ENCODE measurements around the gene DUSP8. TPM values are rescaled to one million over a fixed set of nuclear protein-coding genes. Genes with fewer than 3 reads are reported as not detected.

Gene DUSP8
- total RNA-seq, 1 experiment from 2014 or later: 10.2 TPM

DNA sequence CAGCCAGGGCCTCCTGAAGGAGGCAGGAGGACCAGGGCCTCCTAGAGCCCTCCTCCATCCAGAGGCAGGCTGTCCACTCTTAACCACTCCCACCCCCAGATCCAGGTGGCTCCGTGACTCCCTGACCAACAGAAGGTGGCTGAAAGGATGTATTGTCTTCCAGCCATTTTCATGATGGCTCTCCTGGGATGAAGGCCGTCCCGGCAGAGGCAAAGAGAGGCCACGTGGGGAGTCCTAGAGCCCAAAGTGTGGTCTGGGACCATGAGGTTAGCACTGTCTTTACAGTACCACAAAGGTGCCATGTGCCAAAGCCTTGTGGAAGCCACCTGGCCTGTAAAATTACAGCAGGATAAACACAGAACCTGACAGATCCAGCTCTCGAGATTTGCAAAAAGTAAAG is 42.3 kb downstream of the DUSP8 start:
- H3K79me2 ChIP-seq (ENCODE audit: insufficient read depth, low read length): peaks cover 47% of the 10 kb centered on the region
- BruUV-seq (replicated peaks): no TSS peak
- ATAC-seq: no peak

More for the DNA sequence above, 42.3 kb downstream of the DUSP8 start:
- H3K27ac ChIP-seq (ENCODE audit: low read depth, low read length): no peak overlapping the region
- peaks cover 4 to 9% of the 10 kb centered on the region in 2 experiments; a peak in 2 of 4 replicates for H3K4me1 ChIP-seq (ENCODE audit: control insufficient read depth in 1 of 2, insufficient read depth in 2 of 2, low read length in 2 of 2)
- no peak overlapping the region for H3K9ac ChIP-seq (ENCODE audit: low read length)
- H3K4me3 ChIP-seq (replicated peaks in 1 of 2; ENCODE audit: low read depth in 1 of 2, low read length in 2 of 2): no peak overlapping the region
- no peaks in the 10 kb centered on the region for H3K36me3 ChIP-seq (ENCODE audit: control insufficient read depth in 1 of 2, insufficient read depth in 2 of 2, low read length in 2 of 2)
- DNase-seq (ENCODE audit: low read depth, low spot score): no peak
- H3K9me3 ChIP-seq (ENCODE audit: control insufficient read depth in 1 of 2, insufficient read depth in 1 of 2, low read depth in 1 of 2, low read length in 2 of 2): no peaks in the 10 kb centered on the region
- H2AFZ ChIP-seq (ENCODE audit: low read depth, low read length, poor library complexity, severe bottlenecking): no peak overlapping the region
- TF ChIP-seq EZH2phosphoT487 (IDR thresholded peaks at IDR 0.05; ENCODE audit: borderline replicate concordance) (no peak), FOSL1 (IDR thresholded peaks at IDR 0.05; ENCODE audit: low read depth) (no peak), YY1 (IDR thresholded peaks at IDR 0.05; ENCODE audit: extremely low read depth, insufficient replicate concordance, low read depth, low read length) (no peak), ELF1 (IDR thresholded peaks at IDR 0.05; ENCODE audit: borderline replicate concordance, low read depth) (no peak), POLR2A (IDR thresholded peaks at IDR 0.05; ENCODE audit: borderline replicate concordance, extremely low read depth, insufficient read depth, insufficient read length) (no peak), TCF7L2 (IDR thresholded peaks at IDR 0.05; ENCODE audit: borderline replicate concordance, extremely low read depth, insufficient read depth, insufficient read length) (no peak), CBX3 (IDR thresholded peaks at IDR 0.05; ENCODE audit: low read depth) (no peak)
- TF ChIP-seq, protein P1, sequence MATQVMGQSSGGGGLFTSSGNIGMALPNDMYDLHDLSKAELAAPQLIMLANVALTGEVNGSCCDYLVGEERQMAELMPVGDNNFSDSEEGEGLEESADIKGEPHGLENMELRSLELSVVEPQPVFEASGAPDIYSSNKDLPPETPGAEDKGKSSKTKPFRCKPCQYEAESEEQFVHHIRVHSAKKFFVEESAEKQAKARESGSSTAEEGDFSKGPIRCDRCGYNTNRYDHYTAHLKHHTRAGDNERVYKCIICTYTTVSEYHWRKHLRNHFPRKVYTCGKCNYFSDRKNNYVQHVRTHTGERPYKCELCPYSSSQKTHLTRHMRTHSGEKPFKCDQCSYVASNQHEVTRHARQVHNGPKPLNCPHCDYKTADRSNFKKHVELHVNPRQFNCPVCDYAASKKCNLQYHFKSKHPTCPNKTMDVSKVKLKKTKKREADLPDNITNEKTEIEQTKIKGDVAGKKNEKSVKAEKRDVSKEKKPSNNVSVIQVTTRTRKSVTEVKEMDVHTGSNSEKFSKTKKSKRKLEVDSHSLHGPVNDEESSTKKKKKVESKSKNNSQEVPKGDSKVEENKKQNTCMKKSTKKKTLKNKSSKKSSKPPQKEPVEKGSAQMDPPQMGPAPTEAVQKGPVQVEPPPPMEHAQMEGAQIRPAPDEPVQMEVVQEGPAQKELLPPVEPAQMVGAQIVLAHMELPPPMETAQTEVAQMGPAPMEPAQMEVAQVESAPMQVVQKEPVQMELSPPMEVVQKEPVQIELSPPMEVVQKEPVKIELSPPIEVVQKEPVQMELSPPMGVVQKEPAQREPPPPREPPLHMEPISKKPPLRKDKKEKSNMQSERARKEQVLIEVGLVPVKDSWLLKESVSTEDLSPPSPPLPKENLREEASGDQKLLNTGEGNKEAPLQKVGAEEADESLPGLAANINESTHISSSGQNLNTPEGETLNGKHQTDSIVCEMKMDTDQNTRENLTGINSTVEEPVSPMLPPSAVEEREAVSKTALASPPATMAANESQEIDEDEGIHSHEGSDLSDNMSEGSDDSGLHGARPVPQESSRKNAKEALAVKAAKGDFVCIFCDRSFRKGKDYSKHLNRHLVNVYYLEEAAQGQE (IDR thresholded peaks at IDR 0.05; ENCODE audit: low read depth): no peak
- TF ChIP-seq, protein P2, sequence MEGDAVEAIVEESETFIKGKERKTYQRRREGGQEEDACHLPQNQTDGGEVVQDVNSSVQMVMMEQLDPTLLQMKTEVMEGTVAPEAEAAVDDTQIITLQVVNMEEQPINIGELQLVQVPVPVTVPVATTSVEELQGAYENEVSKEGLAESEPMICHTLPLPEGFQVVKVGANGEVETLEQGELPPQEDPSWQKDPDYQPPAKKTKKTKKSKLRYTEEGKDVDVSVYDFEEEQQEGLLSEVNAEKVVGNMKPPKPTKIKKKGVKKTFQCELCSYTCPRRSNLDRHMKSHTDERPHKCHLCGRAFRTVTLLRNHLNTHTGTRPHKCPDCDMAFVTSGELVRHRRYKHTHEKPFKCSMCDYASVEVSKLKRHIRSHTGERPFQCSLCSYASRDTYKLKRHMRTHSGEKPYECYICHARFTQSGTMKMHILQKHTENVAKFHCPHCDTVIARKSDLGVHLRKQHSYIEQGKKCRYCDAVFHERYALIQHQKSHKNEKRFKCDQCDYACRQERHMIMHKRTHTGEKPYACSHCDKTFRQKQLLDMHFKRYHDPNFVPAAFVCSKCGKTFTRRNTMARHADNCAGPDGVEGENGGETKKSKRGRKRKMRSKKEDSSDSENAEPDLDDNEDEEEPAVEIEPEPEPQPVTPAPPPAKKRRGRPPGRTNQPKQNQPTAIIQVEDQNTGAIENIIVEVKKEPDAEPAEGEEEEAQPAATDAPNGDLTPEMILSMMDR (IDR thresholded peaks at IDR 0.05 in 2 of 3, conservative IDR thresholded peaks at IDR 0.05 in 1 of 3; ENCODE audit: borderline replicate concordance in 1 of 3, insufficient read depth in 1 of 3, low read depth in 2 of 3, low read length in 2 of 3): no peak
- TF ChIP-seq, protein P3, sequence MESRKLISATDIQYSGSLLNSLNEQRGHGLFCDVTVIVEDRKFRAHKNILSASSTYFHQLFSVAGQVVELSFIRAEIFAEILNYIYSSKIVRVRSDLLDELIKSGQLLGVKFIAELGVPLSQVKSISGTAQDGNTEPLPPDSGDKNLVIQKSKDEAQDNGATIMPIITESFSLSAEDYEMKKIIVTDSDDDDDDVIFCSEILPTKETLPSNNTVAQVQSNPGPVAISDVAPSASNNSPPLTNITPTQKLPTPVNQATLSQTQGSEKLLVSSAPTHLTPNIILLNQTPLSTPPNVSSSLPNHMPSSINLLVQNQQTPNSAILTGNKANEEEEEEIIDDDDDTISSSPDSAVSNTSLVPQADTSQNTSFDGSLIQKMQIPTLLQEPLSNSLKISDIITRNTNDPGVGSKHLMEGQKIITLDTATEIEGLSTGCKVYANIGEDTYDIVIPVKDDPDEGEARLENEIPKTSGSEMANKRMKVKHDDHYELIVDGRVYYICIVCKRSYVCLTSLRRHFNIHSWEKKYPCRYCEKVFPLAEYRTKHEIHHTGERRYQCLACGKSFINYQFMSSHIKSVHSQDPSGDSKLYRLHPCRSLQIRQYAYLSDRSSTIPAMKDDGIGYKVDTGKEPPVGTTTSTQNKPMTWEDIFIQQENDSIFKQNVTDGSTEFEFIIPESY (IDR thresholded peaks at IDR 0.05; ENCODE audit: extremely low read depth, insufficient replicate concordance, low read length): no peak
- TF ChIP-seq, protein P4, sequence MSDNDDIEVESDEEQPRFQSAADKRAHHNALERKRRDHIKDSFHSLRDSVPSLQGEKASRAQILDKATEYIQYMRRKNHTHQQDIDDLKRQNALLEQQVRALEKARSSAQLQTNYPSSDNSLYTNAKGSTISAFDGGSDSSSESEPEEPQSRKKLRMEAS (IDR thresholded peaks at IDR 0.05): no peak
- no peaks in the 10 kb centered on the region for H4K20me1 ChIP-seq (ENCODE audit: insufficient read depth)
- RAD21 ChIA-PET (ENCODE audit: low non-redundant PET in 1 of 2, low total read pairs in 2 of 2, uncharacterized antibody in 2 of 2, unreplicated experiment in 2 of 2): no interaction called here
- intact Hi-C loops (cut with micrococcal nuclease): no loop called here
- POLR2A ChIA-PET: no interaction called here
- no peaks in the 10 kb centered on the region for H3K9me2 ChIP-seq (ENCODE audit: insufficient read depth)
- CTCF ChIA-PET: no interaction called here
- no peak overlapping the region for H3K4me2 ChIP-seq (ENCODE audit: low read length)
- no peaks in the 10 kb centered on the region for H3K27me3 ChIP-seq (ENCODE audit: insufficient read depth, low read length)

All from HCT116 (cell line).